H9 (cell line): Measurements from ENCODE around the gene PRKAG2. TPM values are rescaled to one million over a fixed set of nuclear protein-coding genes. Genes with fewer than 3 reads are reported as not detected.

Experiments used
- DNase-seq: peaks from one replicate; pipeline ENCODE4 v3.0.0-alpha.2; 2017
- H2AFZ ChIP-seq: one replicate; pipeline ENCODE4 v1.6.1; 2013; ENCODE audit warnings: mild to moderate bottlenecking, low read length, control low read depth, moderate library complexity
- H2AK5ac ChIP-seq: 2 replicates; pipeline ENCODE4 v1.6.1; 2013; ENCODE audit warnings: low read length, control low read depth, mixed read lengths; ENCODE audit not compliant: insufficient read length
- H2BK120ac ChIP-seq: one replicate; pipeline ENCODE4 v1.6.1; 2013; ENCODE audit warnings: low read depth, mild to moderate bottlenecking, low read length, control low read depth, inconsistent platforms; ENCODE audit not compliant: poor library complexity, severe bottlenecking
- H2BK12ac ChIP-seq: 2 replicates; pipeline ENCODE4 v1.6.1; 2013; ENCODE audit warnings: low read length, control low read depth, mixed read lengths, low read depth; ENCODE audit not compliant: insufficient read length
- H2BK15ac ChIP-seq: 2 replicates; pipeline ENCODE4 v1.6.1; 2013; ENCODE audit warnings: low read depth, low read length, control low read depth
- H2BK20ac ChIP-seq: one replicate; pipeline ENCODE4 v1.6.1; 2013; ENCODE audit warnings: low read depth, mild to moderate bottlenecking, low read length, control low read depth, inconsistent platforms; ENCODE audit not compliant: poor library complexity, severe bottlenecking
- H2BK5ac ChIP-seq: 2 replicates; pipeline ENCODE4 v1.6.1; 2013; ENCODE audit warnings: low read length, control low read depth, mixed read lengths; ENCODE audit not compliant: insufficient read length
- H3K14ac ChIP-seq: 2 replicates; pipeline ENCODE4 v1.6.1; 2013; ENCODE audit warnings: low read length, control low read depth; ENCODE audit not compliant: insufficient read depth
- H3K18ac ChIP-seq: 2 replicates; pipeline ENCODE4 v1.6.1; 2013; ENCODE audit warnings: low read depth, mild to moderate bottlenecking, mixed read lengths, low read length, control low read depth; ENCODE audit not compliant: insufficient read length
- H3K23ac ChIP-seq: 2 replicates; pipeline ENCODE4 v1.6.1; 2013; ENCODE audit warnings: low read length, control low read depth, mixed read lengths, low read depth; ENCODE audit not compliant: insufficient read length
- H3K23me2 ChIP-seq: 2 replicates; pipeline ENCODE4 v1.6.1; 2013; ENCODE audit warnings: low read depth, mild to moderate bottlenecking, mixed read lengths, low read length, control low read depth; ENCODE audit not compliant: insufficient read length, poor library complexity, severe bottlenecking
- H3K27ac ChIP-seq: 2 replicates; pipeline ENCODE4 v1.5.1; 2013; ENCODE audit warnings: low read length, control low read depth, mixed read lengths, low read depth; ENCODE audit not compliant: insufficient read length
- H3K27me3 ChIP-seq: 2 replicates; pipeline ENCODE4 v1.6.1; 2013; ENCODE audit warnings: low read length, control low read depth, inconsistent platforms; ENCODE audit not compliant: insufficient read depth
- H3K4ac ChIP-seq: 2 replicates; pipeline ENCODE4 v1.6.1; 2013; ENCODE audit warnings: low read depth, mild to moderate bottlenecking, control low read depth, inconsistent platforms, low read length, moderate library complexity
- H3K4me1 ChIP-seq: 2 replicates; pipeline ENCODE4 v1.6.1; 2013; ENCODE audit warnings: low read length, control low read depth, inconsistent platforms; ENCODE audit not compliant: insufficient read depth
- H3K4me2 ChIP-seq: 2 replicates; pipeline ENCODE4 v1.6.1; 2013; ENCODE audit warnings: low read length, control low read depth, mixed read lengths; ENCODE audit not compliant: insufficient read length, insufficient read depth
- H3K56ac ChIP-seq: 2 replicates; pipeline ENCODE4 v1.6.1; 2013; ENCODE audit warnings: low read depth, mild to moderate bottlenecking, mixed read lengths, low read length, control low read depth; ENCODE audit not compliant: insufficient read length
- H3K79me1 ChIP-seq: 2 replicates; pipeline ENCODE4 v1.6.1; 2013; ENCODE audit warnings: low read depth, mild to moderate bottlenecking, moderate library complexity, low read length, control low read depth, inconsistent platforms; ENCODE audit not compliant: insufficient read depth, poor library complexity, severe bottlenecking
- H3K79me2 ChIP-seq: 2 replicates; pipeline ENCODE4 v1.6.1; 2013; ENCODE audit warnings: low read length, control low read depth, inconsistent platforms; ENCODE audit not compliant: insufficient read depth
- H3K9ac ChIP-seq: 2 replicates; pipeline ENCODE4 v1.6.1; 2013; ENCODE audit warnings: low read length, control low read depth, mixed read lengths; ENCODE audit not compliant: insufficient read length; ENCODE audit errors: extremely low read depth
- H3K9me3 ChIP-seq: one replicate; pipeline ENCODE4 v1.6.1; 2013; ENCODE audit warnings: low read depth, low read length, inconsistent platforms; ENCODE audit not compliant: control insufficient read depth
- H3T11ph ChIP-seq: one replicate; pipeline ENCODE4 v1.6.1; 2013; ENCODE audit warnings: mild to moderate bottlenecking, low read length, control low read depth, inconsistent platforms
- H4K20me1 ChIP-seq: one replicate; pipeline ENCODE4 v1.6.1; 2013; ENCODE audit not compliant: control insufficient read depth, insufficient read length, insufficient read depth
- H4K5ac ChIP-seq: 2 replicates; pipeline ENCODE4 v1.6.1; 2013; ENCODE audit warnings: low read depth, mild to moderate bottlenecking, mixed read lengths, low read length, control low read depth; ENCODE audit not compliant: insufficient read length
- H4K8ac ChIP-seq: replicated peaks from 2 replicates; pipeline ENCODE4 v1.6.1; 2013; ENCODE audit warnings: low read length, control low read depth, mixed read lengths, low read depth; ENCODE audit not compliant: insufficient read length
- H4K91ac ChIP-seq: 2 replicates; pipeline ENCODE4 v1.6.1; 2013; ENCODE audit warnings: low read depth, mild to moderate bottlenecking, moderate library complexity, mixed read lengths, low read length, control low read depth; ENCODE audit not compliant: insufficient read length
- H3K27ac Mint-ChIP-seq, 3 experiments: 2 replicates in 2 of 3; 3 replicates in 1 of 3; pipeline ENCODE4 v1.8.0; 2020 to 2021; ENCODE audit warnings: mixed read lengths in 3 of 3, mild to moderate bottlenecking in 1 of 3, moderate library complexity in 1 of 3
- H3K27me3 Mint-ChIP-seq: 2 replicates; pipeline ENCODE4 v1.8.0; 2021; ENCODE audit warnings: low read depth, mild to moderate bottlenecking, moderate library complexity, mixed read lengths
- H3K36me3 Mint-ChIP-seq, 3 experiments: 2 replicates in 2 of 3; 3 replicates in 1 of 3; pipeline ENCODE4 v1.8.0; 2020 to 2021; ENCODE audit warnings: low read depth in 3 of 3, mixed read lengths in 3 of 3; ENCODE audit not compliant: insufficient read depth in 1 of 3
- H3K4me1 Mint-ChIP-seq, 2 experiments: 2 replicates each; pipeline ENCODE4 v1.8.0; 2020; ENCODE audit warnings: mixed read lengths in 2 of 2
- H3K4me3 Mint-ChIP-seq, 2 experiments: 2 replicates in 1 of 2; 3 replicates in 1 of 2; pipeline ENCODE4 v1.8.0; 2020 to 2021; ENCODE audit warnings: mild to moderate bottlenecking in 2 of 2, mixed read lengths in 2 of 2, moderate library complexity in 1 of 2
- H3K9me3 Mint-ChIP-seq, 2 experiments: 2 replicates in 1 of 2; 3 replicates in 1 of 2; pipeline ENCODE4 v1.8.0; 2020; ENCODE audit warnings: mild to moderate bottlenecking in 2 of 2, mixed read lengths in 2 of 2, moderate library complexity in 1 of 2
- CTCF ChIP-seq: fragments of 200-600 bp; sonication (generic); conservative IDR thresholded peaks from 3 replicates; pipeline ENCODE4 v1.8.0; 2021; ENCODE audit warnings: antibody characterized with exemption, mild to moderate bottlenecking
- WGBS: extraction: QIAGEN DNeasy Blood & Tissue Kit; methylation state at CpG from one replicate; pipeline ENCODE4 v1.1.7; 2013; ENCODE audit warnings: missing lambda C conversion rate, low lambda C conversion rate, mixed read lengths; ENCODE audit not compliant: insufficient read length; ENCODE audit errors: extremely low coverage; 5-methylcytosine and 5-hydroxymethylcytosine counted together
- total RNA-seq: library from RNA; stranded (reverse); gene quantifications from 2 replicates; pipeline ENCODE4 v1.2.1, GENCODE V29; 2021

The PRKAG2 gene
- total RNA-seq, 1 experiment from 2014 or later: 11.8 TPM

DNA sequence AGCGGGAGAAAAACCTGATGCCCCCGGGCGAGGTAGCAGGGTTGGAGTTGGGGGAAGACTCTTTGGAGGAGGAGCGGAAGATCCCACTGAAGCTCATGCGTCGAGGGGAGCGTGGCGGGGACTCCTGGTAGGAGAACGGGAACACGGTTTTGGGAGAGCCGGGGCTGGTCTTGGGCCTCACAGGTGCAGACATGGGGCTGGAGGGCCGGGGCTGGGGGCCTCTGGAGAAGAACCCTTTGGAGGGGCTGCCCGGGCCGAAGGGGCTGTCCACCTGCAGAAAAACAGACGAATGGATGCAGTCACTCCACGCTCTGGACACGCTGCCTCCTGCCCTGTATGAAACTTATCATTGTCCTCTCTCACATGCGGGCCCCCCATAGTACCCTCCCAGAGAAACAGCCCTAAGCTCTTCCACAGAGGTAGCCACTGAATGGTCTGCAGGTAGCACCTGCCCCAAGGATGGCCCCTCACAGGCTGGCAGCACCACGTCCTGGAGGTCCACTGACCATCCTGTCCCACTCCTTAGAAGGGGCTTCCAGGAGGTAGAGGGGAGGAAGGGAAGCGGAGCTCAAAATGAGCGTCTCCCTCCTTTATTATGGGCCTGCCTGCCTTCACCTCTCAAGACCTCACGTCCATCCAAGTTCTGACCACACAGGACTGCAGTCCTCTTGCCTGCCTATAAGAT lies 95.6 kb downstream of the PRKAG2 start:
- Histone ChIP-seq H3K56ac (no peak overlapping the region), H2AK5ac (no peak overlapping the region), H3K27me3 (no peaks in the 10 kb centered on the region; the same call in 1 of the 2 replicates), H2BK20ac (no peak overlapping the region), H3K14ac (no peak overlapping the region), H4K91ac (no peak overlapping the region), H3K4me2 (no peak overlapping the region), H2BK15ac (no peak overlapping the region), H2BK120ac (no peak overlapping the region), H2AFZ (no peak overlapping the region), H4K8ac (no peak overlapping the region), H3K18ac (no peak overlapping the region), H2BK12ac (no peak overlapping the region), H3K4ac (no peak overlapping the region), H3T11ph (no peak overlapping the region), H3K79me2 (no peaks in the 10 kb centered on the region), H4K20me1 (no peaks in the 10 kb centered on the region), H3K27ac (no peak overlapping the region), H3K4me1 (peaks cover 2% of the 10 kb centered on the region; the same call in 1 of the 2 replicates), H3K9me3 (peaks cover 4% of the 10 kb centered on the region), H4K5ac (no peak overlapping the region), H3K79me1 (no peaks in the 10 kb centered on the region), H3K9ac (no peak overlapping the region), H3K23ac (no peak overlapping the region), H2BK5ac (no peak overlapping the region), H3K23me2 (peaks cover 3% of the 10 kb centered on the region)
- H3K27ac Mint-ChIP-seq: peak overlapping the region in 1 of 3 experiments; percentile 89; a peak in 1 of 7 replicates
- H3K4me3 Mint-ChIP-seq: no peak overlapping the region
- DNase-seq: no peak
- H3K9me3 Mint-ChIP-seq: peaks cover 10 to 16% of the 10 kb centered on the region in 2 experiments
- peaks cover 3 to 10% (median 5%) of the 10 kb centered on the region in 3 experiments; a peak in 4 of 7 replicates for H3K36me3 Mint-ChIP-seq
- WGBS: no CpG with 5 or more reads among the region's 22 CpGs
- peaks cover 41% of the 10 kb centered on the region for H3K27me3 Mint-ChIP-seq
- peaks cover 4 to 9% of the 10 kb centered on the region in 2 experiments; a peak in 3 of 4 replicates for H3K4me1 Mint-ChIP-seq
- no peak for TF ChIP-seq CTCF
